Stimulated activated CD8-positive, alpha-beta memory T cell treated with anti-CD3 and anti-CD28 coated beads, Interleukin-15, amount 100 ng/mL, for 24 hours (primary cell): ENCODE measurements around the gene METTL24.
"Not testable (repeated sequence)": the region's sequence is repeated elsewhere in the genome, so short reads cannot be mapped to it uniquely, and the experiment has no call there.

Experiments used
- DNase-seq: peaks from one replicate; pipeline ENCODE4 v3.0.0-alpha.2; 2020; ENCODE audit warnings: low read depth

The METTL24 gene

GRCh38 chr6:110256366-110256765 is 101.8 kb downstream of the METTL24 start:
- no peak for DNase-seq

GRCh38 chr6:110255211-110255750 is 102.9 kb downstream of the METTL24 start:
- DNase-seq, result no peak

- no peak for DNase-seq
These were observed 107.3 kb downstream of the METTL24 start for GRCh38 chr6:110250838-110251237.

GRCh38 chr6:110250058-110250457 is 108.1 kb downstream of the METTL24 start:
- DNase-seq, result no peak

GRCh38 chr6:110246900-110247546 is 111.1 kb downstream of the METTL24 start:
- no peak for DNase-seq

GRCh38 chr6:110246378-110246777 is 111.8 kb downstream of the METTL24 start:
- DNase-seq, result no peak

GRCh38 chr6:110244621-110245020 is 113.5 kb downstream of the METTL24 start:
- not testable (repeated sequence) for DNase-seq

GRCh38 chr6:110239526-110240274 is 118.4 kb downstream of the METTL24 start:
- DNase-seq, result no peak

- not testable (repeated sequence) for DNase-seq
These were observed 122.1 kb downstream of the METTL24 start for GRCh38 chr6:110236007-110236406.

GRCh38 chr6:110233770-110234374 is 124.3 kb downstream of the METTL24 start:
- no peak for DNase-seq

- DNase-seq, result no peak
These were observed 125.7 kb downstream of the METTL24 start for GRCh38 chr6:110232450-110232849.

GRCh38 chr6:110226261-110226660 is 131.9 kb downstream of the METTL24 start:
- DNase-seq, result no peak

GRCh38 chr6:110221738-110222137 is 136.4 kb downstream of the METTL24 start:
- DNase-seq, result no peak

GRCh38 chr6:110217266-110217665 is 140.9 kb downstream of the METTL24 start:
- DNase-seq, result no peak

GRCh38 chr6:110216140-110216539 is 142.0 kb downstream of the METTL24 start:
- DNase-seq, result no peak

- DNase-seq, result no peak
These were observed 143.8 kb downstream of the METTL24 start for GRCh38 chr6:110214338-110214737.

GRCh38 chr6:110211753-110212152 is 146.4 kb downstream of the METTL24 start:
- no peak for DNase-seq

- no peak for DNase-seq
These were observed 150.5 kb downstream of the METTL24 start for GRCh38 chr6:110207652-110208051.

GRCh38 chr6:110201151-110201884 is 156.8 kb downstream of the METTL24 start:
- no peak for DNase-seq

- no peak for DNase-seq
These were observed 159.6 kb downstream of the METTL24 start for GRCh38 chr6:110198561-110198960.

- no peak for DNase-seq
These were observed 161.3 kb downstream of the METTL24 start for GRCh38 chr6:110196874-110197273.

- DNase-seq, result no peak
These were observed 162.5 kb downstream of the METTL24 start for GRCh38 chr6:110195639-110196038.
